ENCODE results near the gene TCTN2.

The TCTN2 gene

GRCh38 chr12:123741937-123742572 is 71.1 kb downstream of the TCTN2 start:
- no peak for DNase-seq (ENCODE audit: low read depth, low spot score)

GRCh38 chr12:123743002-123743401 is 72.1 kb downstream of the TCTN2 start:
- no peak for DNase-seq (ENCODE audit: low read depth, low spot score)

- DNase-seq (ENCODE audit: low read depth, low spot score), result no peak
Measured at GRCh38 chr12:123744836-123745235, 73.9 kb downstream of the TCTN2 start.

GRCh38 chr12:123747309-123747708 is 76.4 kb downstream of the TCTN2 start:
- DNase-seq (ENCODE audit: low read depth, low spot score), result no peak

- DNase-seq (ENCODE audit: low read depth, low spot score), result no peak
Measured at GRCh38 chr12:123748161-123748560, 77.2 kb downstream of the TCTN2 start.

- DNase-seq (ENCODE audit: low read depth, low spot score), result no peak
Measured at GRCh38 chr12:123748661-123749060, 77.7 kb downstream of the TCTN2 start.

- DNase-seq (ENCODE audit: low read depth, low spot score), result no peak
Measured at GRCh38 chr12:123749355-123749754, 78.4 kb downstream of the TCTN2 start.

GRCh38 chr12:123750159-123750656 is 79.3 kb downstream of the TCTN2 start:
- no peak for DNase-seq (ENCODE audit: low read depth, low spot score)

GRCh38 chr12:123752046-123752445 is 81.1 kb downstream of the TCTN2 start:
- no peak for DNase-seq (ENCODE audit: low read depth, low spot score)

- DNase-seq (ENCODE audit: low read depth, low spot score), result no peak
Measured at GRCh38 chr12:123754041-123754772, 83.3 kb downstream of the TCTN2 start.

- no peak for DNase-seq (ENCODE audit: low read depth, low spot score)
Measured at GRCh38 chr12:123757561-123757960, 86.6 kb downstream of the TCTN2 start.
